GM13976 (cell line): Measurements from ENCODE around the gene BRI3BP.

Experiments used
- DNase-seq: peaks from one replicate; pipeline ENCODE4 v3.0.0; 2012; ENCODE audit warnings: low spot score
- in situ Hi-C: fragments of 300-500 bp; cut with MboI; formaldehyde crosslinking; loops from one replicate; pipeline ENCODE4 v1.12.0; 2022; ENCODE audit warnings: low sequenced_read_pairs, mixed read lengths, inconsistent platforms; ENCODE audit not compliant: unreplicated experiment
- TF ChIP-seq, protein P1 (sequence below): IDR thresholded peaks from 2 replicates; pipeline ENCODE4 v1.5.1; 2012; ENCODE audit warnings: borderline replicate concordance, mild to moderate bottlenecking; ENCODE audit not compliant: insufficient read depth; ENCODE audit errors: extremely low read depth, missing control alignments, control extremely low read depth

The BRI3BP gene

DNA sequence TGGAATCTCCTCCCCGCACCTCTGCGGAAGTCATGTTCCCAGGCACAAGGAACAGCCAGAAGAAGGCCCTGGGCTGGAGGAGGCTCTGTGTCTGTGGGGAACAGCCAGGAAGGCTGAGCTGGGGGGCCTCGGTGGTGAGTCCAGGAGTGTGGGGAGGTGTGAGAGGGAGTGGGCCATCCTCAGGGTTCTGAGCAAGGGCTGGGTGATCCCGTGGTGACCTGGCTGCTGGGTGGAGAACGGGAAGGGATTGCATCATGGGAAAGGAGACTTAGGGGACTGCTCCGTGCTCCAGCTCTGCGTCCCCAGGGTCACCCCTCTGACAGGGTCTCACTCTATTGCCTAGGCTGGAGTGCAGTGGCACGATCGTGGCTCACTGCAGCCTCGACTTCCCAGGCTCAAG is 85.6 kb downstream of the BRI3BP start:
- TF ChIP-seq, protein P1, sequence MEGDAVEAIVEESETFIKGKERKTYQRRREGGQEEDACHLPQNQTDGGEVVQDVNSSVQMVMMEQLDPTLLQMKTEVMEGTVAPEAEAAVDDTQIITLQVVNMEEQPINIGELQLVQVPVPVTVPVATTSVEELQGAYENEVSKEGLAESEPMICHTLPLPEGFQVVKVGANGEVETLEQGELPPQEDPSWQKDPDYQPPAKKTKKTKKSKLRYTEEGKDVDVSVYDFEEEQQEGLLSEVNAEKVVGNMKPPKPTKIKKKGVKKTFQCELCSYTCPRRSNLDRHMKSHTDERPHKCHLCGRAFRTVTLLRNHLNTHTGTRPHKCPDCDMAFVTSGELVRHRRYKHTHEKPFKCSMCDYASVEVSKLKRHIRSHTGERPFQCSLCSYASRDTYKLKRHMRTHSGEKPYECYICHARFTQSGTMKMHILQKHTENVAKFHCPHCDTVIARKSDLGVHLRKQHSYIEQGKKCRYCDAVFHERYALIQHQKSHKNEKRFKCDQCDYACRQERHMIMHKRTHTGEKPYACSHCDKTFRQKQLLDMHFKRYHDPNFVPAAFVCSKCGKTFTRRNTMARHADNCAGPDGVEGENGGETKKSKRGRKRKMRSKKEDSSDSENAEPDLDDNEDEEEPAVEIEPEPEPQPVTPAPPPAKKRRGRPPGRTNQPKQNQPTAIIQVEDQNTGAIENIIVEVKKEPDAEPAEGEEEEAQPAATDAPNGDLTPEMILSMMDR, result no peak
- in situ Hi-C loops, result no loop called here
- DNase-seq, result no peak

DNA sequence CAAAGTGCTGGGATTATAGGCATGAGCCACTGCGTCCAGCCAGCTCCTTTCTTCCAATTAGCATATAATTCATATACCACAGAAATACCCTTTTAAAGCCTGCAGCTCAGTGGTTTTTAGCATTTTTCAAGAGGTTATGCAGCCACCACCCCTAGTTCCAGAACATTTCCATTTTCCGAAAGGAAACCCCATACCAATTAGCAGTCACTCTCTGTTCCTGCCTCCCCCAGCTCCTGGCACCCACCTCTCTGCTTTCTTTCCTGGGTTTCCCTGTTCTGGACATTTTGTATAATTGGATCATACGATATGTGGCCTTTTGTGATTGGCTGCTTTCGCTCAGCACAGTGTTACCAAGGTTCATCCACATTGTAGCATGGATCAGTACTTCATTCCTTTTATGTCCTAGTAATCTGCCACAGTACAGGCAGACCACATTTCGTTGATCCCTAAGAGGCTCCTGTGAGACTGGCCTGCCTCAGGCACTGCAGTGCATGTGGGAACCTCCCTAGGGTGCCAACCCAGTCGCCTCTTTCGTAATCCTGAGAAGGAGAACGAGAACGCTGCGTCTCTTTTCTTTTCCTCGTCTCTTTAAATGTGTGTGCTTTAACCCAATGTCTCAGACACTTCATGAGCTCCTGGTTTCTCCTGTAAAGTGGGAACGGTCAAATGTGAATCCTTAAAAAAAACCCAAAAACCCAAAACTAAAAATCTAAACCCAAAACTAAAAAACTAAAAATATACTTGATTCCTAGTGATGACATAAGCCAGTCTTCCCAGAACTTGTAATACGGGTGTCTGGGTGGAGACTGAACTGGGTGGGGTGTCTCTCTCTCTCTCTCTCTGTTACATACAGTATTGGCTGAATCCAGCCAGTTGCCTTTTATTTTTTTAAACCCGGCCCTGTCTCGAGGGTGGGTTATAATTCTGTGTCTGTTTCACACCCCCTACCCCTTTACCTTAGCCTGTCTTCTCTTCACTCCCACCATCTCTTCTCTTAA is 86.5 kb downstream of the BRI3BP start:
- no peak for DNase-seq
- TF ChIP-seq, protein P1, result no peak
- in situ Hi-C loops, result no loop called here
